Stromal cell of bone marrow (primary cell): ENCODE measurements around the gene TRPM6.
"Not testable (repeated sequence)": the region's sequence is repeated elsewhere in the genome, so short reads cannot be mapped to it uniquely, and the experiment has no call there.

ENCODE experiments used
- DNase-seq: peaks from one replicate; pipeline ENCODE4 v3.0.0-alpha.2; 2012; ENCODE audit warnings: low read depth

Gene TRPM6

DNA sequence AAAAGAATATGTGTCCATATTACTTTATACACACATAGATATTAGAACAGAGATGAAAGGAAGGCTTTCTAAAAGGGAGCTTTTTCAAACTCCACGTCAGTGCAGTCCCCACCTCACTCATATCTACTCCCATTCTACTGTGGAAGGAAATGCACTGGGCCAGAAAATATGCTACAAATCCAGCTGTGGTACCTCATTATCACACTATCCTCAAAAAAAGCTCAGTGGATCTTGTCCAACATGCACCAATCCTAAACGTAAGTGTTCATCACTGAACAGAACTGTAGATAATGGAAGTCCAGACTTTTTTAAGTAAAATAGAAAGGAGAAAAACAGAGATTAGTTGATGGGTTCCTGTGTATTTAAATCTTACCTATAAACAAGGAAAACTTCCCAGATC, 27.9 kb downstream of the TRPM6 start:
- DNase-seq: no peak

DNA sequence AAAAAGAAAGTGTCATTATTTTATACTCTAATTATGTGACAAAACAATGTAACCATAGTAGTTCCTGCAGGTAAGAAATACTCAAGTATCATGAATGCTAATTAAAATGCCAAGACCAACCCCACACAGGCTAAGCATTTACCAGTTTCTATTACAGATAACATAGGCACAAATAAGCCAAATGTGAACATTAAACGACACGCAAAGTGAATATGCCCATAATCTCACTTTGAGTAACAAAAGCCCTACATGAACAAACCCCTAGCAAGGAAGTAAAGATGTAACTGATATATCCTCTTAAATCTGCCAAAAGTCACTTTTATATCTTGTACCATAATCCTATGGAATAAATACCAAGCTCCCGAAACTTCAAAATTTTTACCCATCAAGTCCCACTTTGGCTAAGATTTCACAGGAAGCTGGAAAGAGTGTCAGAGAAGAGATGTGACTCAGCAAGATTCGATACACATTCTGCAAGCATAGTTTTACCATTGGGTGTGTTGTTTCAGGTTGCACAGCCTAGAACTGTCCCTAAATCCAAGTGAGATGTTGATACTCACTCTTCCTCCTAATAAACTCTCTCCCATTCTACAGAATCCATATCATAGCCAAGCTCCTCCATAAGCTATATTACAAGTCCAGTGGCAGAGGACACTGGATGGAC, 28.8 kb downstream of the TRPM6 start:
- DNase-seq: no peak

DNA sequence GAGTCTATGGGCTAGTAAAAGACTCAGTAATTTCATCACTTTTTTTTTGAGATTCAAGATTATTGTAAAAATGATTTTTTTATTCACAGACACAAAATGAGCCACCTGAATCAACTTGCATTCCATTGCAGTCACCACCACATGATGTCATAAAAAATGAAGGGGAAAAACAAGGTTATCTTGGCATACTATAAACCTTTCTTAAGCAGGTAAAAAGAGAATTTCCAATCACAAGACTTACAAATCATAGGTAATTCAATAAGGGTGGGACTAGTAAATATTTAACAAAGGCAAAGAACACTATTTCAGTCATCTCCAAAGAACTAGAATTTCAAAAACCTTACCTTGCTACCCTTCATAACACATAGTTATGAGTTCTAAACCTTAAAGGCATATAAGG, 30.7 kb downstream of the TRPM6 start:
- no peak for DNase-seq

DNA sequence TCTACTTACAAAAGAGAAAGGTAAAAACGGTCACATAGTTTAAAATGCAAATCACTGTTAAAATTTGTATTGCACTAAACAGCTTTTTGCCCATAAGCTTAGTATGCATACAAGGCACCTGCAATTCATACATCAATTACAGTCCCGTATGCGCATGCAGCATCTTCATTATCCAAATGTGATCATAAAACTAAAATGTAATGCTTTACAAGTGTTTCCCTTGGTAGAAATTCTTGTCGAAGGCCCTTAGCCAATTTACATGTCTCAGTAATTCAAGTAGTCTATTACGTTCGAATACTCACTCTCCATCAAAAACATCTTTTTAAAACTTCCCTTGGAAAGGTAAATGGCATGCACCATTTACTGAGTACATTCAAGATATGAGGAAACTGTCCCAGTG, 32.6 kb downstream of the TRPM6 start:
- no peak for DNase-seq

DNA sequence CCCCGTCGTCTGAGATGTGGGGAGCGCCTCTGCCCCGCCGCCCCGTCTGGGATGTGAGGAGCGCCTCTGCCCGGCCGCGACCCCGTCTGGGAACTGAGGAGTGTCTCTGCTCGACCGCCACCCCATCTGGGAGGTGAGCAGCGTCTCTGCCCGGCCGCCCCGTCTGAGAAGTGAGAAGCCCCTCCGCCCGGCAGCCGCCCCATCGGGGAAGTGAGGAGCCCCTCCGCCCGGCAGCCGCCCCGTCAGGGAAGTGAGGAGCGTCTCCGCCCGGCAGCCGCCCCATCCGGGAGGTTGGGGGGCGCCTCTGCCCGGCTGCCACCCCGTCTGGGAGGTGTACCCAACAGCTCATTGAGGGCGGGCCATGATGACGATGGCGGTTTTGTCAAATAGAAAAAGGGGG, 34.7 kb downstream of the TRPM6 start:
- DNase-seq: not testable (repeated sequence)

DNA sequence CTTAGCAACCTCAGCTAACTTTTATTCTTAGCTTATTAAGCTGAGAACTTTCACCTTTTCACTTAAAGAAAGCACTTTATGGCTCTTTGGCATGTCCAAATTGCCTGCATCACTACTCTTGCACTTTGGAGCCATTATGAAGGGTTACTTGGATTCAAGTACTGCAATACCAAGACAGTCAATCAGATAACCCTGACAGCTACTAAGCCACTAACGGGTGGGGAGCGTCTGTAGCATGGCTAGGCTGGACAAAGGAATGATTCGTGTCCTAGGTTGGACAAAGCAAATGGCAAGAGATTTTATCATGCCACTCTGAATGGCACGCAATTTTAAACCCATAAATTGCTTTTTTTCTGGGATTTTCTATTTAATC, 39.6 kb downstream of the TRPM6 start:
- no peak for DNase-seq

DNA sequence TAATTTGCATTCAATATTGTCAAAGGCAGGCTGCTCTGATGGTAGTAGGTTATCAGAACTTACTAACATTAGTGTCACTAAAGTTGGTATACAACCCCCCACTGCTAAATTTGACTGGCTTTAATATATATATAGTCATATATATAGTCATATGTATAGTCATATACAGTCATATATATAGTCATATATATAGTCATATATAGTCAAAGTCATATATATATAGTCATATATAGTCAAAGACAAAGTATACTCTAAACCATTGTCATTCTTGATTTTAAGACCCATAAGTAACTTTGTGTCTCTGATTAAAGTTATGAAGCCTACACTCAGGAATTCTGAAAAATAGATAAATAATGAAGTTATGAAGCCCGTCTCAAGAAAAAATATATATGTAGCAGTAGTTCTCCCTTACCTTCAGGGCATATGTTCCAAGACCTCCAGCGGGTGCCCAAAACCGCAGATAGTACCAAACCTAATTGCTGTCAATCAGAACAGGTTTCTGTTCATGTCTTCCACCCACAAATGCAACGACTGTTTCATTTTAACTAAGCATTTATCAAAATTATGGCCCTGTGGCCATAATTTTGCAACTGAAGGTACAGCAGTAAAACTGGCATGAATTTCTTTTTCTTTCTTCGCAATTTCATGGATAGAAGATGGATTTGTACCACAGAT, 40.1 kb downstream of the TRPM6 start:
- no peak for DNase-seq

DNA sequence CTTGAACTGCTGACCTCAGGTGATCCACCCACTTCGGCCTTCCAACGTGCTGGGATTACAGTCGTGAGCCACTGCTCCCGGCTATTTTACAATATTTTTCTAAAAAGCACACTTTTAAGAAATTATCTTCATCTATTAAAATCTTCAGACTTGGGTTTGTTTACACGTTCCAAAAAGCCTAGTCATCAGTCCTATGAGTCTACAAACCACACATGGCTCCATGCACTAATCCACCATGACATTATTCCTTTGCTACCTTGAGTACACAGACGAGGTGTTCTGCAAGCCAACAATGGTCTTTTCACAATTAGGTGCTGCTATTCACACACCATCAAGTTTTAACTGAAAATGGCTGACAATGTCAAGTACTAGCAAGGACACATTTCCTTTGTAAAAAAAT, 41.0 kb downstream of the TRPM6 start:
- DNase-seq: no peak

DNA sequence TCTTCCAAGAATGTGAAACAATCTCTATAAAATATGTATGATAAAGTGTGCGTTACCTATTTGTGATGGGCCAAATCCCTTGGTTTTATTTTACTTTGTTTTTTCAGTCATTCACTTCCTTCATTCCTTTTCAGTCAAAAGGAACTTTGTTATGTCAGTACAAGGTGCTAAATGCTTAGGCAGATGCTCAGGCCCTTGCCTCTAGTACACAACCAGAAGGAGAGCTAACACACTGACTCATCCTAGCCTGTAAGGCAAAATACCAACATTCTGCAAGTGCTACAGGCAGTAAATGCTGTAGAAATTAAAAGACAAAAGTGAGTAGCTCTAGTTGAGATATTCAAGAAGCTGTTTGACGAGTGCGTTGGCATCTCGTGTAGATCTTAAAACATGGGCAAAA, 49.4 kb downstream of the TRPM6 start:
- DNase-seq: no peak

DNA sequence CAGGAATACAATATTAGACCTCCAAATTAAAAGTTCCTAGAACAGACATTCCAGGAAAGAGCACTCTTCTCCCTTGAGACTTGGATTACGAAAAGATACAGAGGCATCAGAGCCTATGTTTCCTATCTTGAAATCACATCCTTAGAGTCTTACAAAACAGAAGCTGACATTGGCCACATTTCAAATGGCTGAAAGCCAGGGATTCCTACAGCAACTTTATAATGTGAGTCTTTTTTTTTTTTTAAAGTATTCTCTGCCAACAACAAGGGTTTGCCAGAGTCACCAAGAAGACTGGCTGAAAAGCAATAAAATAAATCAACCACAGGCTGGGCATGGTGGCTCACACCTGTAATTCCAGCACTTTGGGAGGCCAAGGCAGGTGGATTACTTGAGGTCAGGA, 63.1 kb downstream of the TRPM6 start:
- peak; percentile 25 for DNase-seq

DNA sequence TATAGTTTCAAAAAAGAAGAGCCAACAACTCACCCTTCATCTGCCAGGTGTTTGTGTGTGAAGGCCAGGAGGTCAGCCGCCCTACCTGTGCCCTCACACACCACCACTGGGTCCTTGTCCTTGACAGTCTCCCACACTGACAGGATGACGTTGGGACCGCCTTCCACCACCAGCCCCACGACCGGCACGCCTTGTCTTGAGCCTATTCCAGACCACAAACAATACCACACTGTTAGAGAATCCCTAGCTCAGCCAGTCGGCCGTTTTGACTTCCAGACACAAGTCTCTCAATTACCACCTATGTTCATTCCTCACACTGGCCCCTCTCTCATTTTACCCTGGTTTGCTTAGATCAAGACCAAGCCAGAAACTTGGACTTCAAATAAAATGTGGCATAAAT, 66.1 kb downstream of the TRPM6 start:
- DNase-seq: no peak

DNA sequence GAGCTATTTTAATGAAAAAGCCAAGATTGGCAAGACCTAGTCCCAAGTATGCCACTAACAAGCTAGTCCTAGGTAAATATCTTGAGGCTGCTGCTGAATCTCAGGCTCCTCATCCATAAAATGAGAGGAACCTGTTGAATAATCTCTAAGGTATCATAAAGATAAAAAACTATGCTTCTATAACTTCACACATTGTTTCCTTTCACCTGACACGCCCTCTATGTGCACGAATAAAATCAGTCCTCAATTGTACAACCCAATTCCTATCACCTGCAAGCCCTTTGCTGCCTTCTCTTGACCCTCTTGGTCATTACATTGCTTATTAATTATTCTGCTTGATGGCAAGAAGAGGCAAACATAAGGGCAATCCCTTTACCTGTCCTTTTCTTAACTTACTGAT, 69.9 kb downstream of the TRPM6 start:
- DNase-seq: no peak

DNA sequence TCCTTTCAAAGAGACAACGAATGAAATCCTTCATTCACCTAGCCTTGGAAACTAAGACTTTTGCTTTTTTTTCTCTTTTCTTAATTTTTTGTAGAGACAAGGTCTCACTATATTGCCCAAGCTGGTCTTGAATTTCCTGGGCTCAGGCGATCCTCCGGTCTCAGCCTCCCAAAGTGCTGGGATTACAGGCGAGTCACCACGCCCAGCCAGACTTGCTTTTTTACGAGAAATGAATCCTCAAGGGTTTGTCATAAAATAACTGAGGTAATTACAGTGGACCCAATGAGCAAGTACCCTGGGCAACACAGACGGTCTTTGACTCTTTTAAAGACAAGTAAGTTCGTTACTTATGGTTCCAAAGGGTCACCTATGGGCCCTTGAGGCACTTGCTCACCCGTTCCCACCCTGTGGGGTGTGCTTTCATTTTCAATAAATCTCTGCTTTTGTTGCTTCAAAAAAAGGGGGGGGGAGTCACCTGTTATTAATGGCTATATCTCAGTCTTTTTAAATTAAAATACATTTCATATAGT, 70.4 kb downstream of the TRPM6 start:
- no peak for DNase-seq

DNA sequence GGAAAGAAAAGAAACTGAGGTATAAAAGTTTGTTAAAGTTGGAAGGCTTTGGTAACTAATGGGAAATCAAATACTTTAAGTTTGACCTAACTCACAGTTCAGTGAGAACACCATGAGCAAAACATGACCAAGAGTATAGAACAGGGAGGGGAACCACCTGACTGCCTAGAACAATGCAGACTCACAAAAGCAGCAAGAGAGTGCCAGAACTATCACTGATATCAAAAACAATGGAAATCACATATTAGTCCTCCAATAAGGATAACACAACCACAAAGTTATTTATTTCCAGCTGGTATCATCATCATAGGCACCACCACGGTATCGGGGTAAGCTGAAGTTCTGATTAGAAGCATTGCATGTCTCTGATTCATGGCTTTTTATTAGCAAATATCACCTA, 77.5 kb downstream of the TRPM6 start:
- no peak for DNase-seq

DNA sequence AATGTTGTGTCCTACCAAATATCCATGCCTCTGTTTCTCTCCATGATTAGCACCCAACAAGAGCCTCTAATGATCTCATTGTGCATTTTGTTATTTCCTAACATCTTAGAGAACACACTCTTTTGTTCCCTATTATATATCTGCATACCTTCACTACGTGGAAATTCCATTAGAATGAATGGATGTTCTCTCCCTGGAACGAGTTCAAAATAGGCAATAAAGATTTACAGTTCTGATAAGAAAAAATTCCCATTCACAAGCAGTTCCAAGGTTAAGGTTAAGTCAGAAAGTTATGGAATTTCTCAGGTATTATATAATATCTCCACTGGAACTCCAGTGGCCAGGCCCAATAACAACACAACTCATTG, 83.7 kb downstream of the TRPM6 start:
- no peak for DNase-seq

DNA sequence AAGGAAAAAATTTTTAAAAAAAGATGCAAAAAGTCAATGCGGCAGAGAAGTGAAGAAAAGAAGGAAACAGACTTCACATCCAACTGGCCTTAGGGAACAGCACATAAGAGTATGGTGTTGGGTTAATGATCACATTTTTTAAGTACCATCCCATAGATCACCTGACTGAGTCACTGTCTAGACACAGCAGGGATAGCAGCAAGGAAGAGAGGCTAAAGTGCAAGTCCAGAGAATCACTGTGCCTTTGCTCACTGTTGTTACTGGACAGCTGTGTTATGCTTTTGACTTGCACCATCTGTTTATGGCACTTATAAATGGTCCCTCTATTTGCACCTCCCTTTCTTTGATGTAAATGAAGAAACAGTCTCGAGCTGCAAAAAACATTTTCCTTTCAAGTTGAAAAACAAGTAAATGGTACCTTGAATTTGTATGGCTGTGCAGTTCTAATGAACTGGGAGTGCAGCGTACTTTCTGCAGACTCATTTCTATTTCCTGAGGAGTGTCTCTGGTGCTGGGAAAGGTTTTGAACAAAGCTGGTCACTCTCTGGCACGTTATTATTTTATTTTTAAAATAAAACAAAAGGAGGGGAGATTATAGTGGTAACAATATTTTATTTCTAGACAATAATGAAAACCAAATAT, 84.2 kb downstream of the TRPM6 start:
- DNase-seq: no peak

DNA sequence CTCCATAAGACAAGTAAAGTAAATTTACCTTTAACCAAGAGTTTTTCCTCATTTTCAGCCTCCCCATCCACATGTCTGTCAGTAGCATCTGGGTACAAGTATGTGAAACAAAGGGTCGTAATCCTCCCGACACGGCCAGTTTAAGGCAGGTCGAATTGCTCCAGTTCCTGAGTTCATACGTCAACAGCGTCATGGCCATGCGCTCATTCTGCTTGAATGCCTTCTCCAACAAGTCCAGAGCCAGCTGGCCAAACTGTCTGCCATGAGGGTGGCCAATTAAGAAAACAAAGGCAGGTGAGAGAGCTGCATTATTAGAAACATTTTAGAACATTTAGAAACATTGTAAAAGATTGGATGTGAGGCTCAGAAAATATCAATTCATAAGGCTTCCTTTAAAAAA, 87.5 kb downstream of the TRPM6 start:
- DNase-seq: no peak

DNA sequence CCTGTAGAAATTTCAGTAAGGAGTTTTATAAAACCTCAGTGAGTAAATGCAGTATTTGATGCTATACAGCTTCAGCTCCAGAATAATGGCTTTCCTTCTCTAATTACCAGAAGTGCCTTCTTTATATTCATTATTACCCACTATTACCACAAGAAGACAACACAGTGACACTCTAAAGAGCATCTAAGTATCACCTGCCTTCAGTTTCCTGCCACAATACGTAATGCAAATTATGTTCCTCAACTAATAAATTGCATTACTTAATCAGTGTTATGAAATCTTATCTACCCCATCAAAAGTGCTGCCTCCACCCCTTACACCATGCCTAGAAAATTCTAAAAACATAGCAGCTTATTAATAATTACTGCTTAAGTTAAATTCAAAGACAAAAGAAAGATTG, 91.9 kb downstream of the TRPM6 start:
- no peak for DNase-seq

DNA sequence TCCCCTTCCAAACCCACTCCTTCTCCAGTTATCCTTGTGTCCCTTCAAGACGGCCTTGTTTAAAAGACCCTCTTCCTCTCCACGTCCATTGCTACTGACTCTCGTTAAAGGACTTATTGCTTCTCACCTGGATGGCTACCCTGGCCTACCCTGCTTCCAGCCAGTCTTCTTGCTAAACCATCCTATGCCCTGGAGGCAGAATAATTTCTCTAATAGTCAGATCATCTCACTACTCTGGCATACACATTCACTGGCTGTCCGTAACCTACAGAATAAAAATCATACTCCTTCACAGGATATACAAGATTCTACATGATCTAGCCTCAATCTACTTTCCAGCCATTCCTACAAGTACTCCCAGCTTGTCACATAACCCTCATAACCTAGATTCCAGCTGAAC, 92.6 kb downstream of the TRPM6 start:
- DNase-seq: no peak

DNA sequence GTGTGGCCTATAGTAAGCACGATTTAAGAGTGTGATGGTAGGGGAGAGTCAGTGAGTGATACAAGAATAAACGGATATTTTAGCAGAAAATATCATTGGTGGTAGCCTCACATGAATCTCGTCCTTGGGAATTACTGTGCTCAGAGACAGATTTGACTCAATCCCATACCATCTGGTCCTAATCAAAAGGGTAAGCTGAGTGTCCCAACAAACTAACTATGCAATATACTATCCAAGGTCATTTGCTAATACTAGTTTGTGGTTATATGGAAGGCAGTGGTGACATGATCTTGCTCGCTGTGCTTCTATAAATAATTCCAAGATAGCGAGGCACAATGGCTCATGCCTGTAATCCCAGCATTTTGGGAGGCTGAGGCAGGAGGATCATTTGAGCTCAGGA, 103.2 kb downstream of the TRPM6 start:
- no peak for DNase-seq

DNA sequence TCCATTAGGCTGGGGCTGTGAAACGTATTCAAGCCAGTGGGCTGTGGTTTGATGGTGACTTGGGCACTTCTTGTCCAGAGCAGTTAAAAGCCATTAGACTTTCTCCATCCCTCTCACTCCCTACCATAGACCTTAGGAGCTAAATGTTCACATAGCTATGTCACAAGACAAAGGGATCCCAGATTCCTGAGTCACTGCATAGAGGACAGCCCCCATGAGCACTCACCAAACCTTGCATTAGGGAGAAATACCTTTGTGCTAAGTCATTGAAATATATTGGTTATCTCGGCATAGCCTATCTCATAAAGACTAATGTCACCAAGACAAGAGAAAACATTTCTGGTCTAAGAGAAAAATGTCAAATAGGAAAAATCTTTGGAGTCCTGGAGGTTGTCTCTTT, 104.3 kb downstream of the TRPM6 start:
- DNase-seq: no peak

DNA sequence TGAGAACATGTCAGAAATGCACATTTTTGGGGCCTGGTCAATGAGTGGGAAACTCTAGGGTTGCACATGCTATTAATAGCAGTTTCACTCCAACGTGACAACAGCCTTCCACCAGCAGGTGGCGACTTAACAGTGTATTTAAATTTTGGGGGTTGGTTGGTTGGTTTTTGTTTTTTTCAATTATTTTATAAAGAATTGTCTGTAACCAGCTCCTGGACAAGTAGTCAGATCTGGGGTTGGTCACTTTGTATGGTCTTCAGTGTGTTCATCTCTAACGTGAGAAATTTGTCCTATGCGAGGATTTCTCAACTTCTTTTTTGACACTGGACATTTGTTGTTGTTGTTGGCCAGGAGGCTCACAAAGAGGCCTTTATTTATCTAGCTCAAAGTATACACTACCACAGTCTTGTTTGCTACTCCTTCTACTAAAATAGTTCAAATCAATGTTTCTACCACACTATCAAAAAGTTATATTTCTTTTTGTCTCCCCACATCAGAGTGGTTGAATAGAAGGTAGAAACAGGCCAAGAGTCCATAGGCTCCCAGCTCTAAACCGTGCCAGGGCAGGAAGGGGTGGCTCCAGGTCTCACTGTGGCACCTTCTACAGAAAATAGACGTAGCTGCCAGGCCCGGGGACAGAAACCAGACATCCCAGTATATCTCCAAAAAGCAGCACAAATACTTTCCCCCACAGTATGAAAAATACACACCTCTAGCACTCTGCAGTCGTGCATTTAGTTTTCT, 110.4 kb downstream of the TRPM6 start:
- peak; percentile 49 for DNase-seq

DNA sequence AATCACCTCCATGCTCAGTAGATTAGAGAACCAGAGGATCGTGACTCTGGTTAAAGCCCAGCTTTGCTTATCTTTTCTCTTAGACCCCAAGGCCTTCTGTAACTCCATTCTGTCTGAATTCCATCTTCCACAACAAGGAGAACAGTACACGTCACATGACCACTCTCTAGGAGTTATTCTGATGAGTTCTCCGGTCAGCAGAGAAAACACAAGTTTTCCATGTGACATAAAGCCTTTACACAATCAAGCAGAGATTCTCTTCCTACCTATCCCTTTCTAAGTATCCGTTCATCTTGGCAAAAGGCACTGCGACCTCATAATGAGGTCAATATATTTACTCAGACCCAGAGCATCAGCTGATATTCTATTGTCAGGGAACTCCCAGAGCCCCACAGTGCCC, 112.3 kb downstream of the TRPM6 start:
- DNase-seq: no peak
